NB4 (cell line): ENCODE measurements around the gene MMS19.

Experiments
- DNase-seq: peaks from one replicate; pipeline ENCODE4 v3.0.0; 2010; ENCODE audit warnings: low read depth
- H3K4me3 ChIP-seq: one replicate; pipeline ENCODE4 v1.5.1; 2011; ENCODE audit warnings: mild to moderate bottlenecking, low read depth, low read length, moderate library complexity
- CTCF ChIP-seq: IDR thresholded peaks from one replicate; pipeline ENCODE4 v1.5.1; 2012; ENCODE audit warnings: low read depth, low read length
- MAX ChIP-seq: IDR thresholded peaks from 2 replicates; pipeline ENCODE4 v1.6.1; 2011; ENCODE audit warnings: low read depth, low read length
- MYC ChIP-seq: IDR thresholded peaks from 2 replicates; pipeline ENCODE4 v1.6.1; 2011; ENCODE audit warnings: low read depth, low read length
- POLR2A ChIP-seq: IDR thresholded peaks from 2 replicates; pipeline ENCODE4 v1.6.1; 2011; ENCODE audit warnings: mild to moderate bottlenecking; ENCODE audit not compliant: insufficient read length; ENCODE audit errors: extremely low read depth

Gene MMS19

GRCh38 chr10:97498076-97498840, at the start of gene MMS19:
TSS of gene MMS19 (minus strand) at chr10:97498422. CDS start at chr10:97498384, 38 bp downstream.
- peak; percentile 99 for DNase-seq
- TF ChIP-seq POLR2A (peak; percentile 88), CTCF (no peak), MYC (peak; percentile 48; the same call in 1 of the 2 replicates), MAX (peak; percentile 77)

GRCh38 chr10:97547962-97548361, 49.7 kb upstream of the MMS19 start:
- no peak overlapping the region for H3K4me3 ChIP-seq
- TF ChIP-seq CTCF (no peak), MYC (no peak), MAX (no peak), POLR2A (no peak)
- DNase-seq: no peak

More at GRCh38 chr10:97498076-97498840, at the start of gene MMS19:
- H3K4me3 ChIP-seq: peak within 1 kb of the TSS; percentile 88

- no peak overlapping the region for H3K4me3 ChIP-seq
- TF ChIP-seq POLR2A (no peak), CTCF (no peak), MYC (no peak), MAX (no peak)
- DNase-seq: no peak
Measured at GRCh38 chr10:97547271-97547600, 49.0 kb upstream of the MMS19 start.

- no peak for DNase-seq
- TF ChIP-seq CTCF (no peak), POLR2A (no peak)
- H3K4me3 ChIP-seq: no peak overlapping the region
Measured at GRCh38 chr10:97546456-97547270, 48.4 kb upstream of the MMS19 start.

GRCh38 chr10:97543025-97543546, 44.9 kb upstream of the MMS19 start:
- H3K4me3 ChIP-seq: no peak overlapping the region
- no peak for TF ChIP-seq POLR2A
- peak; percentile 85 for TF ChIP-seq MAX
- TF ChIP-seq CTCF: no peak
- peak; percentile 86 for TF ChIP-seq MYC
- DNase-seq: peak; percentile 89
